ENCODE results near the gene CLRN3.

CLRN3 gene

DNA sequence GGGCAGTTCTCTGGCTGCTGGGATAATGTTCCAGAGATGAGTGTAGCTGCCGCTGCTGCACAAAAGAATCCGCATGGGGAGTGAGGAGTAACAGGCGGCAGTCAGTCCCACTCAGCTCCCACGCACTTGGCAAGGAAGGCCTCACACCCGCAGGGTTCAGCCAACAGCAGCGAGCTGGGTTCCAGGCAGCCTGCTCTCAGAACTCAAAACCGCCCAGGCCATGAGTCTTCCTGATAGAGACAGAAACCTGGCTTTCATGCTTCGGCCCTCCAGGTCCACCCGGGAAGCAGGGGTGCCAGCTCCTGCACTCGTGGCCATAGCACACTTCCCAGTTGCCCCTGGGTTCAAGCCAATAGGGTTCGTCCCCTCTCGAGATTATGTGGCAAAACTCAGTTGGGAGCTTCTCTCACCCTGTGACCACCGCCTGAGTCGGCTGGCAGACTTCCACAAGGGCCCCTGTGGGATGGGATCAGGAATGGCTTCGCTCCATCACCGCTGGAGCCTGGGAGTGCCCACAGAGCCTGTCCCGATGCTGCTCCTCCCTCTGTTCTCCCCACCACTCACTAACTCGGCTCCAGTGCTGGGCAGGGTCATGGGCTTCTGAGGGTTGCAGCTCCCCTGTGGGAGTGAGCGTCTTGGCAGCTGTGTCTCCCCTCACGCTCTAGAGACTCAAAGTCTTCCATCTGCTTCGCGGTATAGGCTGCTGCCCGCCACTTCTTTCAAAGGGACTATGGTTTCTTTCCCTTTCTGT is 20.6 kb downstream of the CLRN3 start:
- no peak for DNase-seq

DNA sequence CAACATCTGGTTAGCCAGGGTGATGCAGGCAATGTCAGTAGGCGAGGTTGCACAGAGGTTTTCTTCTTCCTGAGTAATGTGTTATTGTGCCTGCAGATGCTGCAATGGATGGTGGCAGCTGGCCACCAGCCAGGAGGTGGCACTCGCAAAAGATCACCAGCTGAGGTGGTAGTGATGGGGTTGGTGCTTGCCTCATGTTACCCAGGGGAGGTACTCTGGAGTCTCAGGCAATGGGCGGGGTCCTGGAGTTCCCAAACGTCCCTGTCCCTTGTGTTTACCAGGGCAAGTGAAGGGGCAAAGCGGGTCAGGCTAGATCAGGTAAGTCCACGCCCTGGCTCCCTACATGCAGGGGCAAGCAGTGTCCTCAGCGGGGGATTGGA is 21.1 kb downstream of the CLRN3 start:
- no peak for DNase-seq

DNA sequence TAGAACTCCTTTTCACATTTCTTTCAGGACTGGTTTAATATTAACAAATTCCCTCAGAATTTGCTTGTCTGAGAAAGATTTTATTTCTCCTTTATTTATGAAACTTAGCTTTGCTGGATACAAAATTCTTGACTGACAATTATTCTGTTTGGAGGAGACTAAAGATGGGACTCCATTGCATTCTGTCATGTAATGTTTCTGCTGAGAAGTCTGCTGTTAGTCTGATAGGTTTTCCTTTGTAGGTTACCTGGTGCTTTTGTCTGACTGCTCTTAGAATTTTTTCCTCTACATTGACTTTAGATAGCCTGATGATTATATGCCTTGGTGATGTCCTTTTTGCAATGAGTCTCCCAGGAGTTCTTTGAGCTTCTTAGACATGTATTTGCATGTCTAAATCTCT is 23.4 kb downstream of the CLRN3 start:
- no peak for DNase-seq

GRCh38 chr10:127867805-127868204 is 24.9 kb downstream of the CLRN3 start:
- DNase-seq, result no peak

DNA sequence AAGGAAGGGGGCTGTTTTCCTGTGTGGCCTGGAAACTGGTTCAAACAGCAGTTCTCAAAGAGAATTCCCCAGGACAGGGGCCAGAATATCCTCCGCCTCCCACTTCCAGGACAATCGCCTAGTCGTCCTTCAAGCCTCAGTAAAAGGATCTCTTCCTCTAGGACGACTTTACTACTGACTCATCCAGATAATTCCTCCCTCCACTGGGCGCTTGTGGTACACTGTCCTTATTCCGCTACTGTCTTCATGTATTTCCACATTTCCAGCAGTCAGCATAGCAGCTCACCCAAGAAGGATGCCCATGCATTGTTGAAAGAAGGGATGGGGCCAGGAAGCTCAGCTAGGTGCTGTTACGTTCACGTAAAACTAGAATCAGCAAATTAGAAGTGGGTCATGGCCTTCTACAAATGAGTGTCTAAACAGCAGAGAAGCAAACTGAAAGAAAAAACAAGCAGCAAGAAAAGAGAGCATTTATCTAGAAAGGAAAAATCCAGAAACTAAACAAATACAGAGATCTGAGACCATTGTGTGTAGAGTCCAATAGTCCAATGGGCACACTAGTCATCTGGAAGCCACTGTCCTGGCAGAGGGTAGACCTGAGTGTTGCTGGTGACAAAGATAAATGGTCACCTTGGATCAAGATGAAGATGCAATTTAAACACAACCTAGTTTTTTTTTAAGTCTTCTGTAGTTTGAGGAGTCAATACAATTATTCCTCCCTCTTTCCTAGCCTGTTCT is 26.3 kb downstream of the CLRN3 start:
- DNase-seq, result no peak

DNA sequence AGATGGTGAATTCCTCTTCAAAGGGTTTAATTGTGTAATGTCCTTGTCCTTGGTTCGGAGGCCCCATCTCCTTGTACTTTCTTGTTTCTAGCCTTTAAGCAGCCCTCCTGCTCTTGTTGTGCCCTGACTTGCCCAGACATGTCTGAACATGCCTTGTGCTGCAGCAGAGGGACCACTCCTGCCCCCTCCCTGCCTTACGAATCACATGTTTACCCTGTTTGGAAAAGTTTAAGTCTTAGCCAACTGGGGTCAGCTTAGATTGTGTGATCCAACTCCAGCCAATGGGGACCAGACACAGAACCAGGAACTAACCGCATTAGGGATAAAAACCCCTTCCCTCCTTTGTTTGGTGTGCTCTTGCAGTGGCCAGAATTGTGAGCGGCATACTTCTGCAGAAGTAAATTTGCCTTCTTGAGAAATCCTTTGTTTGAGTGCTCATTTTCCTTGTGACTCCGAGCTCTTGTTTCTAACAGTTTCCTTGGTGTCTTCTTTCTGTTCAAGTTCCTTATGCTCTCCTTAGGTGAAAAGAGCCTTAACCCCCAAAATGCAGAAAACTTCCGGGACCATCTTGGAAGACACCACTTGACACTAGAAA is 29.4 kb downstream of the CLRN3 start:
- no peak for DNase-seq

- no peak for DNase-seq
Observed at GRCh38 chr10:127860592-127860991, 32.1 kb downstream of the CLRN3 start.

DNA sequence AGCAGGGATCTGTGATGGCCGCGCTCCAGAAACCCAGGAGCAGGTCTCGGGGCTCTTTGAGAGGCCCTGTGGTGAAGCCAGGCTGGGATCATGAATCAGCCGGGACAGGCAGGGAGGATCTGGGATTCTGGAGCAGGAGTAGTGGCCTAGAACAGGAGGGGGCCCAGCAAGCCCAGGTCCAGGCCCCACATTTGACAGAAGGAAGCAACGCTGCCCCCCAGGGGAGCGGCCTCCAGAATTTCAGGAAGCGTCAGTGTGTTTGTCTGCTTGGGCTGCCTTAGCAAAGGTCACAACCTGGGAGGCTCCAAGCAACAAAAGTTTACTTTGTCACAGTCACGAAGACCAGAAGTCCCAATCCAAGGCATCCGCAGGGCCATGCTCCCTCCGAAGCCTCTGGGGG is 36.8 kb downstream of the CLRN3 start:
- DNase-seq, result no peak

- no peak for DNase-seq
Observed at GRCh38 chr10:127855591-127855881, 37.2 kb downstream of the CLRN3 start.

DNA sequence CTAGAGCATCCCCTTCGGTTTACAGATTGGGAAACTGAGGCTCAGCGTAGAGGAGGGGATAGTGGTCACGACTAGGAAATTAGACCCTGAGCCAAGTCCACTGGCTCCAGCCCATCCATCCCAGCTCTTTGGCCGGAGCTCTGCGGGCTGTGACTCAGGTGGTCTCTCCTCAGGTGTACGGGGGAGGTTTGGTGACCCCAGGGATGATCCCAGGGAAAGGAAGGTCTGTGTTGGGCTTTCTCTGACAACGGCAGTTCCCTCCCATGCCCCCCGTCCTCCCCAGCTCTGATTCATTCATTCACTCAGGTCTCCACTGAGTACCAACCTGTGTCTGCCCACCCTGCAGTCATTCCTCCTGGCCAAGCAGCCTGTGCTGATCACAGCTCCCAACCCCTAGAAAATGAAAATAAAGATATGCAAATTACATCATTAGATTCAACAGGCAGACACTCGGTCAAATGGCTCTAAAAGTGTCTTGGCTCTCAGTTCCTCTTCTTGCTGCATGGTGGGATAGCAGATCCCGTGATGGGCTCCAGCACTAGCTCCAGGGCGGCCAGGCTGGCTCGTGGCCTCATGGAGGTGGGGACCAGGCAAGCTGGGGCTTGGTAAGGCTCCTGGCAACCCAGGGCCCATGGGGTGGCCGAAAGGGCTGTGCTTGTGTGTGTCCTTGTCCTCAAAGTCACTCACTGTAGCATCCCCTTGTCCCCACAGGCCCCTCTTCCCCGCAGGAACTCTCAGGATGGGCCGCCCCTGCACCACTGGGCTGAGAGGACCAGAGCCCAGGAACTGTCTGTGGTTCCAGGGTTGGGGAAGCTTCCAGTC is 37.8 kb downstream of the CLRN3 start:
- DNase-seq, result no peak

- DNase-seq, result peak; percentile 1
Observed at GRCh38 chr10:127853868-127854768, 38.6 kb downstream of the CLRN3 start.

- no peak for DNase-seq
Observed at GRCh38 chr10:127852456-127852855, 40.3 kb downstream of the CLRN3 start.

GRCh38 chr10:127851661-127852194 is 41.0 kb downstream of the CLRN3 start:
- DNase-seq, result no peak

- DNase-seq, result no peak
Observed at GRCh38 chr10:127850944-127851343, 41.8 kb downstream of the CLRN3 start.

GRCh38 chr10:127849921-127850320 is 42.8 kb downstream of the CLRN3 start:
- DNase-seq, result no peak

GRCh38 chr10:127849224-127849623 is 43.5 kb downstream of the CLRN3 start:
- no peak for DNase-seq

GRCh38 chr10:127848226-127848625 is 44.5 kb downstream of the CLRN3 start:
- no peak for DNase-seq

DNA sequence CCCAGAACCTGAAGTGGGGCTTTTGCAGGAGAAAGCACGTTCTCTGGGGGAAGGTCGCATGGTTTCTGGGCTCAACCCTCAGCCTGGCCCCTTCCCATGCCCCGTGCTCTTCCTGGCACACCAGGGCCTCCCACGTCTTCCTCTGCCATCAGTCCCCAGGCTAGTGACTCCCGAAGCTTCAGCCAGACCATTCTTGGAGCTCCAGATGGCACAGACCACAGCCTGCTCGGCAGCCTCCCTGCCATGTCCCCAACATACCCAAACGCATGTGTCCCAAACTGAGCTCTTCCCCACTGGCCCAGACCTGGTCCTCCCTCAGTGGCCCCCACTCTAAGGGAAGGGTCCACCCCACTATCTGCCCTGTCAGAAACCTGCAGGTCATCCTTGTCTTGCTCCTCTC is 47.0 kb downstream of the CLRN3 start:
- DNase-seq, result no peak

GRCh38 chr10:127840884-127841283 is 51.9 kb downstream of the CLRN3 start:
- peak; percentile 17 for DNase-seq

- DNase-seq, result no peak
Observed at GRCh38 chr10:127836966-127837365, 55.8 kb downstream of the CLRN3 start.

GRCh38 chr10:127836176-127836575 is 56.6 kb downstream of the CLRN3 start:
- no peak for DNase-seq

DNA sequence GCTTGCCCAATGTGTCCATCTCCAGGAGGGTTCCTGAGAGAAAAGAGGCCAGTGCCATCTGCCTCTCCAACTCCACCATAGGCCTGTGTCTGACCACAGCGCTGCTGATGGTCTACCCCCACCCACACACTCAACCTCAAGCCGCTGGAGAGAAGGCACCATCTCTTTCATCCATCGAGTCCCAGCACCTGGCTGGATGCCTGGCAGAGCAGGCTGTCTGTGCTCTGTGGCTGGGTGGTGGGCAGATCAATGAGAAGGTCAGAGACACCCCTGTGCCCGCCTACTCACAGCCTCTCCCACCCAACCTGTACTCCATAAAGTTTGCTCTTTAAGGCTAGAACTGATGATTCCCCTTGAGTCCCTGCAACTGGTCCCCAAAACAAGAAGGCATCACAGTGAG is 58.0 kb downstream of the CLRN3 start:
- no peak for DNase-seq
